GM19025 (cell line): Measurements from ENCODE around the gene RECQL.
"Not testable (repeated sequence)": the region's sequence is repeated elsewhere in the genome, so short reads cannot be mapped to it uniquely, and the experiment has no call there.

Source experiments
- ATAC-seq: cut with Tn5 transposase; IDR thresholded peaks from one replicate; pipeline ENCODE4 v1.9.1; 2021; ENCODE audit warnings: mild to moderate bottlenecking, low read depth, moderate library complexity; ENCODE audit not compliant: unreplicated experiment

The RECQL gene

GRCh38 chr12:21507849-21508248 lies 6.4 kb upstream of the RECQL start:
- no peak for ATAC-seq

- no peak for ATAC-seq
These were observed 4.5 kb upstream of the RECQL start for GRCh38 chr12:21505888-21506287.

GRCh38 chr12:21502872-21503271 lies 1.4 kb upstream of the RECQL start:
- ATAC-seq = no peak

GRCh38 chr12:21502164-21502496 lies 695 bp upstream of the RECQL start:
- ATAC-seq = no peak

GRCh38 chr12:21500786-21501257 lies 613 bp downstream of the RECQL start:
- ATAC-seq = no peak

- ATAC-seq = no peak
These were observed 1.7 kb downstream of the RECQL start for GRCh38 chr12:21499765-21500164.

GRCh38 chr12:21485998-21486397 lies 15.4 kb downstream of the RECQL start:
- ATAC-seq = no peak

- ATAC-seq = no peak
These were observed 17.9 kb downstream of the RECQL start for GRCh38 chr12:21483531-21483930.

- ATAC-seq = no peak
These were observed 22.5 kb downstream of the RECQL start for GRCh38 chr12:21478756-21479455.

GRCh38 chr12:21476949-21477348 lies 24.5 kb downstream of the RECQL start:
- no peak for ATAC-seq

GRCh38 chr12:21475552-21475951 lies 25.9 kb downstream of the RECQL start:
- no peak for ATAC-seq

- ATAC-seq = no peak
These were observed 29.1 kb downstream of the RECQL start for GRCh38 chr12:21472197-21472823.

- ATAC-seq = no peak
These were observed 30.1 kb downstream of the RECQL start for GRCh38 chr12:21471294-21471693.

- not testable (repeated sequence) for ATAC-seq
These were observed 34.1 kb downstream of the RECQL start for GRCh38 chr12:21467334-21467733.

GRCh38 chr12:21459474-21459873 lies 42.0 kb downstream of the RECQL start:
- ATAC-seq = no peak

GRCh38 chr12:21456291-21456780 lies 45.1 kb downstream of the RECQL start:
- no peak for ATAC-seq

- ATAC-seq = peak; percentile 88
These were observed 48.1 kb downstream of the RECQL start for GRCh38 chr12:21453312-21453852.

GRCh38 chr12:21451529-21451928 lies 49.9 kb downstream of the RECQL start:
- ATAC-seq = no peak

- no peak for ATAC-seq
These were observed 57.0 kb downstream of the RECQL start for GRCh38 chr12:21444193-21445146.

- no peak for ATAC-seq
These were observed 62.1 kb downstream of the RECQL start for GRCh38 chr12:21439347-21439746.

- no peak for ATAC-seq
These were observed 62.8 kb downstream of the RECQL start for GRCh38 chr12:21438643-21439042.
